IMR-90 (cell line): ENCODE measurements around the gene RPL14. TPM values are rescaled to one million over a fixed set of nuclear protein-coding genes. Genes with fewer than 3 reads are reported as not detected.

Source experiments
- ATAC-seq: fragments of 200-7000 bp; cut with Tn5 transposase; 2 replicates; pipeline ENCODE4 v1.9.1; 2020; ENCODE audit warnings: low read depth, mild to moderate bottlenecking, moderate library complexity
- BruUV-seq: library from RNA; stranded (reverse); fragments of 400-500 nt; replicated peaks from 2 replicates; lab custom pipeline; 2021; lab: Mats Ljungman, UMichigan
- CTCF ChIA-PET: fragments of 300-600 bp; formaldehyde crosslinking; extraction: SDS; loops from one replicate; lab custom pipeline; 2021; ENCODE audit warnings: antibody characterized with exemption; lab: Yijun Ruan, JAX
- POLR2A ChIA-PET: fragments of 300-600 bp; sonication (Branson Sonifier 250); formaldehyde crosslinking; loops from one replicate; lab custom pipeline; 2022; ENCODE audit warnings: antibody characterized with exemption; ENCODE audit not compliant: unreplicated experiment; lab: Charles Lee
- DNase-seq: peaks from one replicate; pipeline ENCODE4 v3.0.0; 2013
- H2AFZ ChIP-seq: replicated peaks from 2 replicates; pipeline ENCODE3; 2013; ENCODE audit warnings: low read length, mild to moderate bottlenecking; ENCODE audit not compliant: poor library complexity
- H2AK5ac ChIP-seq: 2 replicates; pipeline ENCODE4 v1.6.1; 2013; ENCODE audit warnings: low read depth, low read length, inconsistent platforms
- H2AK9ac ChIP-seq: replicated peaks from 2 replicates; pipeline ENCODE3; 2013; ENCODE audit warnings: mild to moderate bottlenecking, low read depth, low read length, moderate library complexity; ENCODE audit not compliant: poor library complexity
- H2BK120ac ChIP-seq: 2 replicates; pipeline ENCODE4 v1.6.1; 2013; ENCODE audit warnings: low read depth, low read length, inconsistent platforms
- H2BK15ac ChIP-seq: 3 replicates; pipeline ENCODE4 v1.6.1; 2013; ENCODE audit warnings: low read depth, low read length, inconsistent platforms
- H2BK20ac ChIP-seq: 2 replicates; pipeline ENCODE4 v1.6.1; 2013; ENCODE audit warnings: low read depth, mild to moderate bottlenecking, inconsistent platforms, low read length, moderate library complexity
- H2BK5ac ChIP-seq: 2 replicates; pipeline ENCODE4 v1.6.1; 2013; ENCODE audit warnings: mild to moderate bottlenecking, low read depth, low read length, inconsistent platforms; ENCODE audit not compliant: poor library complexity, severe bottlenecking
- H3K14ac ChIP-seq: replicated peaks from 2 replicates; pipeline ENCODE4 v1.6.1; 2013; ENCODE audit warnings: low read depth, low read length, inconsistent platforms
- H3K18ac ChIP-seq: 2 replicates; pipeline ENCODE4 v1.6.1; 2013; ENCODE audit warnings: low read depth, low read length, control low read depth
- H3K23ac ChIP-seq: 2 replicates; pipeline ENCODE4 v1.6.1; 2013; ENCODE audit warnings: low read depth, low read length, inconsistent platforms
- H3K27ac ChIP-seq: 2 replicates; pipeline ENCODE4 v1.5.1; 2013; ENCODE audit warnings: mild to moderate bottlenecking, control low read depth, low read length; ENCODE audit not compliant: insufficient read depth
- H3K27me3 ChIP-seq: 2 replicates; pipeline ENCODE4 v1.6.1; 2013; ENCODE audit warnings: low read length; ENCODE audit not compliant: control insufficient read depth, insufficient read depth
- H3K36me3 ChIP-seq: 2 replicates; pipeline ENCODE4 v1.6.1; 2013; ENCODE audit warnings: low read length, mixed read lengths; ENCODE audit not compliant: control insufficient read depth, insufficient read depth
- H3K4ac ChIP-seq: 2 replicates; pipeline ENCODE4 v1.6.1; 2013; ENCODE audit warnings: low read depth, low read length, inconsistent platforms
- H3K4me1 ChIP-seq: 2 replicates; pipeline ENCODE4 v1.6.1; 2013; ENCODE audit warnings: low read length, mixed read lengths; ENCODE audit not compliant: control insufficient read depth, insufficient read depth
- H3K4me2 ChIP-seq: 2 replicates; pipeline ENCODE4 v1.6.1; 2013; ENCODE audit warnings: low read depth, mild to moderate bottlenecking, control low read depth, low read length, moderate library complexity
- H3K4me3 ChIP-seq: 2 replicates; pipeline ENCODE4 v1.5.1; 2013; ENCODE audit warnings: low read depth, mild to moderate bottlenecking, control low read depth, low read length, moderate library complexity; ENCODE audit not compliant: insufficient read depth
- H3K56ac ChIP-seq: 2 replicates; pipeline ENCODE4 v1.6.1; 2013; ENCODE audit warnings: low read length, inconsistent platforms; ENCODE audit not compliant: insufficient read depth; ENCODE audit errors: extremely low read depth
- H3K79me1 ChIP-seq, 2 experiments: 2 replicates each; pipeline ENCODE4 v1.6.1; 2013; ENCODE audit warnings: low read length in 2 of 2, inconsistent platforms in 1 of 2, low read depth in 1 of 2
- H3K9ac ChIP-seq: 2 replicates; pipeline ENCODE4 v1.6.1; 2013; ENCODE audit warnings: low read depth, low read length, control low read depth
- H3K9me1 ChIP-seq: 2 replicates; pipeline ENCODE4 v1.6.1; 2013; ENCODE audit warnings: low read length, inconsistent platforms; ENCODE audit not compliant: insufficient read depth
- H3K9me3 ChIP-seq: 2 replicates; pipeline ENCODE4 v1.6.1; 2013; ENCODE audit warnings: low read length; ENCODE audit not compliant: control insufficient read depth, insufficient read depth
- H4K20me1 ChIP-seq: 2 replicates; pipeline ENCODE4 v1.6.1; 2013; ENCODE audit warnings: low read length, inconsistent platforms; ENCODE audit not compliant: insufficient read depth
- H4K5ac ChIP-seq: 2 replicates; pipeline ENCODE4 v1.6.1; 2013; ENCODE audit warnings: mild to moderate bottlenecking, low read depth, low read length, control low read depth
- H4K8ac ChIP-seq, 2 experiments: 2 replicates each; pipeline ENCODE4 v1.6.1; 2013; ENCODE audit warnings: low read depth in 2 of 2, low read length in 2 of 2, control low read depth in 1 of 2, inconsistent platforms in 1 of 2
- H4K91ac ChIP-seq: 2 replicates; pipeline ENCODE4 v1.6.1; 2013; ENCODE audit warnings: low read depth, low read length, inconsistent platforms; ENCODE audit not compliant: insufficient read depth
- BHLHE40 ChIP-seq: fragments of 150-350 bp; IDR thresholded peaks from 2 replicates; pipeline ENCODE4 v1.6.1; 2016; ENCODE audit warnings: mild to moderate bottlenecking, low read depth, low read length
- CEBPB ChIP-seq: IDR thresholded peaks from 2 replicates; pipeline ENCODE4 v1.6.1; 2012; ENCODE audit warnings: low read depth, low read length, improper control_type of control experiment
- CHD1 ChIP-seq: IDR thresholded peaks from 2 replicates; pipeline ENCODE4 v1.6.1; 2012; ENCODE audit warnings: low read depth, low read length, improper control_type of control experiment
- CTCF ChIP-seq: conservative IDR thresholded peaks from 2 replicates; pipeline ENCODE4 v1.5.1; 2012; ENCODE audit warnings: mild to moderate bottlenecking, low read depth, low read length, improper control_type of control experiment
- ELK1 ChIP-seq: fragments of 150-350 bp; IDR thresholded peaks from 2 replicates; pipeline ENCODE4 v1.6.1; 2016; ENCODE audit warnings: low read depth, mild to moderate bottlenecking, low read length, moderate library complexity, borderline replicate concordance
- FOS ChIP-seq: fragments of 150-350 bp; IDR thresholded peaks from 2 replicates; pipeline ENCODE4 v1.6.1; 2016; ENCODE audit warnings: low read depth, low read length
- MAFK ChIP-seq: IDR thresholded peaks from 2 replicates; pipeline ENCODE4 v1.6.1; 2012; ENCODE audit warnings: low read depth, low read length, improper control_type of control experiment
- MAZ ChIP-seq: IDR thresholded peaks from 2 replicates; pipeline ENCODE4 v1.6.1; 2012; ENCODE audit warnings: low read depth, mild to moderate bottlenecking, low read length, improper control_type of control experiment, moderate library complexity, borderline replicate concordance
- MXI1 ChIP-seq: IDR thresholded peaks from 2 replicates; pipeline ENCODE4 v1.6.1; 2012; ENCODE audit warnings: low read depth, mild to moderate bottlenecking, low read length, moderate library complexity, borderline replicate concordance
- NFE2L2 ChIP-seq: fragments of 150-350 bp; IDR thresholded peaks from 2 replicates; pipeline ENCODE4 v1.6.1; 2016; ENCODE audit warnings: low read depth, mild to moderate bottlenecking, low read length
- POLR2A ChIP-seq: IDR thresholded peaks from 2 replicates; pipeline ENCODE4 v1.6.1; 2012; ENCODE audit warnings: mild to moderate bottlenecking, low read depth, low read length
- RAD21 ChIP-seq: IDR thresholded peaks from 2 replicates; pipeline ENCODE4 v1.6.1; 2012; ENCODE audit warnings: low read length, improper control_type of control experiment
- RCOR1 ChIP-seq: IDR thresholded peaks from 2 replicates; pipeline ENCODE4 v1.6.1; 2012; ENCODE audit warnings: mild to moderate bottlenecking, low read length, improper control_type of control experiment; ENCODE audit not compliant: insufficient replicate concordance
- RFX5 ChIP-seq: IDR thresholded peaks from 2 replicates; pipeline ENCODE4 v1.8.0; 2012; ENCODE audit warnings: low read depth, mild to moderate bottlenecking, low read length, moderate library complexity
- SMC3 ChIP-seq: fragments of 150-350 bp; IDR thresholded peaks from 2 replicates; pipeline ENCODE4 v1.6.1; 2016; ENCODE audit warnings: low read depth, mild to moderate bottlenecking, antibody characterized with exemption, low read length, moderate library complexity
- WGBS, 2 experiments: methylation state at CpG; one replicate each; pipeline versions ENCODE4 v1.1.5 to v1.1.7; 2013; ENCODE audit warnings: missing lambda C conversion rate in 2 of 2; ENCODE audit not compliant: insufficient read length in 1 of 2; ENCODE audit errors: extremely low coverage in 2 of 2; 5-methylcytosine and 5-hydroxymethylcytosine counted together
- dilution Hi-C: fragments of 300-500 bp; cut with HindIII; formaldehyde crosslinking; loops from one replicate; pipeline ENCODE4 v1.14.3; 2018; ENCODE audit warnings: low sequenced_read_pairs; ENCODE audit not compliant: unreplicated experiment
- in situ Hi-C: fragments of 300-500 bp; cut with MboI; formaldehyde crosslinking; loops from 3 replicates; pipeline ENCODE4 v1.14.3; 2019; ENCODE audit warnings: low sequenced_read_pairs, inconsistent platforms, mixed read lengths
- intact Hi-C: fragments of 100-400 bp; cut with micrococcal nuclease; formaldehyde crosslinking; loops from 2 replicates; pipeline ENCODE4 v1.10.0; 2022
- polyA plus RNA-seq, 3 experiments: library from polyadenylated mRNA; depleted of rRNA; stranded (reverse); fragments of >200 nt; gene quantifications; 2 replicates each; pipeline ENCODE4 v1.2.3, GENCODE V29; 2012; ENCODE audit warnings: low replicate concordance in 1 of 3
- total RNA-seq: library from RNA; depleted of rRNA; stranded (reverse); fragments of >200 nt; gene quantifications from 2 replicates; pipeline ENCODE4 v1.2.3, GENCODE V29; 2012
- TF ChIP-seq, protein P1 (sequence below): fragments of 150-350 bp; IDR thresholded peaks from 2 replicates; pipeline ENCODE4 v1.6.1; 2017; ENCODE audit warnings: mild to moderate bottlenecking, antibody characterized with exemption, low read length, low read depth

The RPL14 gene
- total and polyA plus RNA-seq, 2 of the 4 experiments (the other 2 are of a cell fraction), result 142 to 492 TPM

DNA sequence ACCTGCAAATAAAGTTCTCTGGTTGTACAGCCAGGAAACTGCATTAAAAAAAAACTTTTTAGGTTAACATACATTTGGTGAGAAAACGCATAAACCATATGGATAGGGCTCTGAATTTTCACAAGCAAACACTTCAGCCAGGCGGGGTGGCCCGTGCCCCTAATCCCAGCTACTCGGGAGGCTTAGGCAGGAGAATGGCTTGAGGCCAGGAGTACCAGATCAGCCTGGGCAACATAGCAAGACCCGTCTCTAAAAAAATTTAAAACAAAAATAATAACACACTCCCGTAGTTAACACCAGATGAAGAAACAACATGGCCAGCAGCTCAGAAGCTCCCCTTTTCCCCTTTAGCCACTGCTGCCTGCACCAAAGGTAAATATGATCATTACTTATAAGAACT, 3.2 kb upstream of the RPL14 start:
- H2AFZ ChIP-seq, result no peak overlapping the region
- H3K56ac ChIP-seq, result no peak overlapping the region

More for the DNA sequence above, 3.2 kb upstream of the RPL14 start:
- Histone ChIP-seq H3K9me3 (no peaks in the 10 kb centered on the region), H4K8ac (peak overlapping the region in 1 of 2 experiments; percentile 18; a peak in 2 of 4 replicates), H3K79me1 (peaks cover 9 to 18% of the 10 kb centered on the region in 2 experiments; a peak in 2 of 4 replicates), H2AK9ac (no peak overlapping the region), H2AK5ac (no peak overlapping the region), H4K20me1 (peaks cover 14% of the 10 kb centered on the region), H2BK20ac (no peak overlapping the region), H3K36me3 (peaks cover 9% of the 10 kb centered on the region), H3K9me1 (no peaks in the 10 kb centered on the region; the same call in 1 of the 2 replicates), H3K14ac (no peak overlapping the region), H3K27ac (no peak overlapping the region), H3K4me1 (no peaks in the 10 kb centered on the region), H2BK5ac (no peak overlapping the region), H3K18ac (no peak overlapping the region), H3K4me2 (no peak overlapping the region; the same call in none of the 2 replicates), H4K91ac (no peak overlapping the region), H2BK15ac (no peak overlapping the region), H2BK120ac (no peak overlapping the region), H4K5ac (no peak overlapping the region), H3K9ac (no peak overlapping the region), H3K4ac (no peak overlapping the region), H3K4me3 (no peak overlapping the region), H3K27me3 (no peaks in the 10 kb centered on the region), H3K23ac (no peak overlapping the region)
- dilution Hi-C loops, result no loop called here
- no peak for TF ChIP-seq SMC3
- no peak for TF ChIP-seq ELK1
- TF ChIP-seq RFX5, result no peak
- TF ChIP-seq, protein P1, sequence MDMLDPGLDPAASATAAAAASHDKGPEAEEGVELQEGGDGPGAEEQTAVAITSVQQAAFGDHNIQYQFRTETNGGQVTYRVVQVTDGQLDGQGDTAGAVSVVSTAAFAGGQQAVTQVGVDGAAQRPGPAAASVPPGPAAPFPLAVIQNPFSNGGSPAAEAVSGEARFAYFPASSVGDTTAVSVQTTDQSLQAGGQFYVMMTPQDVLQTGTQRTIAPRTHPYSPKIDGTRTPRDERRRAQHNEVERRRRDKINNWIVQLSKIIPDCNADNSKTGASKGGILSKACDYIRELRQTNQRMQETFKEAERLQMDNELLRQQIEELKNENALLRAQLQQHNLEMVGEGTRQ, result no peak
- TF ChIP-seq MAZ, result no peak
- TF ChIP-seq CHD1, result no peak
- TF ChIP-seq POLR2A, result no peak
- TF ChIP-seq RCOR1, result no peak
- TF ChIP-seq NFE2L2, result no peak
- no peak for TF ChIP-seq RAD21
- no peak for TF ChIP-seq CEBPB
- no peak for TF ChIP-seq FOS
- TF ChIP-seq CTCF, result no peak
- no peak for TF ChIP-seq BHLHE40
- TF ChIP-seq MXI1, result no peak
- no peak for TF ChIP-seq MAFK
- no TSS peak for BruUV-seq
- in situ Hi-C loops, result no loop called here
- intact Hi-C loops, result loop anchor here (1.0 to 5.0 kb wide), 3 partner anchors 71 to 142 kb away; partner anchors contain the start of gene ZNF621
- POLR2A ChIA-PET, result interaction anchor here (0.7 kb wide), 1 partner anchor 1730 kb away, joined by 3 read pairs; no protein-coding TSS in a partner anchor
- ATAC-seq, result no peak
- no peak for DNase-seq
- CTCF ChIA-PET, result interaction anchor here (0.6 kb wide), 1 partner anchor 47 kb away, joined by 3 read pairs; no protein-coding TSS in a partner anchor
- no CpG with 5 or more reads among the region's 6 CpGs for WGBS, 2 experiments
